Neutrophil (primary cell): ENCODE data around the gene MSMP.

Source experiments
- H3K27ac ChIP-seq: fragments of 200-600 bp; sonication (generic); 2 replicates; pipeline ENCODE4 v1.5.1; 2016; ENCODE audit warnings: mild to moderate bottlenecking, moderate library complexity
- H3K27me3 ChIP-seq: fragments of 200-600 bp; sonication (generic); 2 replicates; pipeline ENCODE4 v1.6.0; 2016; ENCODE audit warnings: mild to moderate bottlenecking
- H3K36me3 ChIP-seq: fragments of 200-600 bp; sonication (generic); 2 replicates; pipeline ENCODE4 v1.5.1; 2017
- H3K4me1 ChIP-seq, 2 experiments: fragments of 200-600 bp in 1 of 2; sonication (generic) in 1 of 2; 1 replicate in 1 of 2; 2 replicates in 1 of 2; pipeline versions ENCODE4 v1.5.1 to v1.6.1; 2013 to 2016; ENCODE audit warnings: low read depth in 1 of 2, low read length in 1 of 2, mild to moderate bottlenecking in 1 of 2, moderate library complexity in 1 of 2; ENCODE audit not compliant: control insufficient read depth in 1 of 2, insufficient read depth in 1 of 2
- H3K4me3 ChIP-seq, 2 experiments: fragments of 200-600 bp in 1 of 2; sonication (generic) in 1 of 2; 1 replicate in 1 of 2; 2 replicates in 1 of 2; pipeline ENCODE4 v1.5.1; 2013 to 2016; ENCODE audit warnings: low read depth in 1 of 2, low read length in 1 of 2, mild to moderate bottlenecking in 1 of 2, moderate library complexity in 1 of 2
- H3K9me3 ChIP-seq: fragments of 200-600 bp; sonication (generic); 2 replicates; pipeline ENCODE4 v1.5.1; 2016
- CTCF ChIP-seq: fragments of 200-600 bp; sonication (generic); IDR thresholded peaks from 2 replicates; pipeline ENCODE4 v1.5.1; 2016; ENCODE audit warnings: antibody characterized with exemption

Gene MSMP

DNA sequence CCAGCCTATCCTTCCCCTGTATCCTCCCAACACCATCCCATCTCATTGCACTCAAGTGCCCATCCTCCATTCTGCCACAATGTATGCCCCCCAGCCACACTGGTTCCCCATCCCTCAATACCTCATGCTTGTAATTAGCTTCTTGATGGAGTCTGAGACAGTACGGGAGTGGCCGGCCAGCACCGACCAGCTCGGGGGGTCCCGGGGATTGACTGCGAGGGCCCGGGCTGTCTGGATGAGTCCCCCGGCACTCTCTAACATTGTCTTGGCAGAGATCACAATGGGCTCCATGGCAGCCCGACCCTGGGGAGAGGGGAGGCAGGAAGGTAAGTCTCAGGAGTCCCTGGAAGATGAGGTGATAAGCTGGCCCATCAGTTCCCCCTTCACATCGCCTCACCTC, 47.1 kb downstream of the MSMP start:
- TF ChIP-seq CTCF, result no peak
- H3K27me3 ChIP-seq, result no peaks in the 10 kb centered on the region
- peaks cover 100% of the 10 kb centered on the region for H3K36me3 ChIP-seq
- no peaks in the 10 kb centered on the region for H3K4me1 ChIP-seq
- peaks cover 16% of the 10 kb centered on the region for H3K9me3 ChIP-seq
- no peak overlapping the region for H3K27ac ChIP-seq
- H3K4me3 ChIP-seq, result no peak overlapping the region

DNA sequence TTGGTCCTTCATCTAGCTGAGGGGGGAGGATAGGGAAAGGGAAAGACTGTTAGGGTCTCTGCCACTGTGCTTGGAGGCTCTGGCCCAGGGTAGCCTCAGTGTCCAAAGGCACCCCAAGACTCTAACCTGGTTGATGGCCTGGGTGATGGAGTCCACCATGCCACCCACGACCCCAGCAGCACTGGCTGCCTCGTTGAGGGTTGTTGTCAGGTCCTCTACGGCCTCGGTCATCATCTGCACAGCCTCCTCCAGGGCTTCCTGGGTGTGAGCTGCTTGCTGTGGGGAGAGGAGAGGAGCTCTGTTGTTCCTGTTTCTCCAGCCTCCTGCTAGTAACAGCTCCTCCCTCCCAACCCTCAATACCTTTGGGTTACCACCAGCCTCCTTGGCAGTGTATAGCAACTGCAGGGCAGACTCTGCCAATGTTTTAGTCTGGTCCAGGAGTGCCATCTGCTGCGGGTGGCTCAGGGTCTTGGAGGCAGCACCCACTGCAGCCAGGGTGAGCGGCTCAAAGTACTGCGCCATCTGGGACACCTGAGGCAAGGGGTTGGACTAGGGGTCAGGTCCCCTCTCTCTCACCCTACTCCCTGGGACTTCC, 48.1 kb downstream of the MSMP start:
- H3K9me3 ChIP-seq, result peaks cover 16% of the 10 kb centered on the region
- no peaks in the 10 kb centered on the region for H3K27me3 ChIP-seq
- H3K4me1 ChIP-seq, result no peaks in the 10 kb centered on the region
- H3K36me3 ChIP-seq, result peaks cover 100% of the 10 kb centered on the region
- no peak overlapping the region for H3K27ac ChIP-seq
- no peak overlapping the region for H3K4me3 ChIP-seq
- TF ChIP-seq CTCF, result no peak

DNA sequence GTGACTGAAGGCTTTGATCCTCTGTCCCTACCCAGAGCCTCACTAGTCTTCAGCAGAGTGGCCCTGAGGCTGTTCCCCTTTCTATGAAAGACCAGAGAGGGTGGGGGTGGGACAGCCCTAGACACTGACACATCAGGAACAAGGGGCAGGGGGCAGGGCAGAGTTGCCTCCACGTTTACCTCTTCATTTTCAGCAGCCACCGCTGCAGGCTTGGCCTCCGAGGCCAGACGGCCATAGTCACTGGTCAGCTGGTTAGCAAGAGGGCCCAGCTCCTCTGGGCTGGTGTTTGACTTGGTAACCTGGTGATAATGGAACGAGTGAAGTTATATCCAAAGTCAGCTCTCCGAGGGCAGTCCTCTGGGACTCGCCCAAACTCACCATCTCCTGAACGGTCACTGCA, 48.7 kb downstream of the MSMP start:
- TF ChIP-seq CTCF, result no peak
- no peak overlapping the region for H3K27ac ChIP-seq

DNA sequence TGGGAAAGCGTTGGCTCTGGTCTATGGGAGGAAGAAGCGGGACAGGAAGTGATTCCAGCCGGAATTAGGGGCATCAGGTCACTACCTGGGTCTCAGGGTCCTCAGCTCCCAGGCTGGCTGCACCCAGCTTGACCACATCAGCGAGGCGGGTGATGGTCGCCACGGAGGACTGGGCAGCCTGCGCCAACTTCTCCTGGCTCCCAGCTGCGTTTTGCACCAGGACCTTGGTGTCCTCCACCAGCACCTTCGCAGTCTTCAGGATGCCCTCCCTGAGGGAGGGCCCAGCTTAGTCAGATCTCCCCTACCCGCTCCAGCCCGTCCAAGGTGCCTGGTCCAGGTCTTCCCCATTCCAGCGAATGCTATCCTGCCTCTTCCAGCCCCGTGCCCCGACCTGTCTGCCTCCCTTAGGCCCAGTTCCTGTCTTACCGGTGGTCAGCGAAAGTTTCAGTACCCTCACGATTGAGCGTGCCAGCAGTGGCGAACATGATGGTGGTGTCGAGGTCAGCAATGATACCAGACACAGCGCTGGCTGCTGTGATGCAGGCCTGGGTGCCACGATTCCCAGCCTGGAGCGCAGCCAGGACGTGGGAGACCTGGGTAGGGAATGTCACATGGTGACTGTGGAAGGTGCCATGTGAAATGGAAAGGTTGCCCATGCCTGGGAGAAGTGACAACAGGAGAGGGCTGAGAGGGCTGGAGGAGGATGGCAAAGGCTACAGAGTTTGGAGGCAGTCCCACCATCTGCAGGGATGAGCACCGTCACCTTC, 50.0 kb downstream of the MSMP start:
- Histone ChIP-seq H3K4me1 (no peaks in the 10 kb centered on the region), H3K27ac (no peak overlapping the region), H3K36me3 (peaks cover 100% of the 10 kb centered on the region), H3K9me3 (peaks cover 9% of the 10 kb centered on the region), H3K4me3 (no peak overlapping the region), H3K27me3 (no peaks in the 10 kb centered on the region)
- no peak for TF ChIP-seq CTCF

More for the DNA sequence above, 48.7 kb downstream of the MSMP start:
- H3K27me3 ChIP-seq, result no peaks in the 10 kb centered on the region
- H3K4me1 ChIP-seq, result no peaks in the 10 kb centered on the region
- no peak overlapping the region for H3K4me3 ChIP-seq
- H3K36me3 ChIP-seq, result peaks cover 100% of the 10 kb centered on the region
- peaks cover 11% of the 10 kb centered on the region for H3K9me3 ChIP-seq
